CD4-positive, alpha-beta T cell treated with Interleukin-10 for 1 hour (primary cell): Measurements from ENCODE around the gene SAA1.
A peak's percentile ranks its signal among the peaks of the same experiment; 100 is the strongest.
"Not testable (repeated sequence)": the region's sequence is repeated elsewhere in the genome, so short reads cannot be mapped to it uniquely, and the experiment has no call there.

Experiments used
- DNase-seq: peaks from one replicate; pipeline ENCODE4 v3.0.0-alpha.2; 2020

Gene SAA1

GRCh38 chr11:18261721-18262120 is 4.3 kb upstream of the SAA1 start:
- no peak for DNase-seq

GRCh38 chr11:18262681-18263350 is 3.2 kb upstream of the SAA1 start:
- not testable (repeated sequence) for DNase-seq

- DNase-seq: no peak
Observed at GRCh38 chr11:18264035-18264434, 2.0 kb upstream of the SAA1 start.

GRCh38 chr11:18264677-18265555 is 1.1 kb upstream of the SAA1 start:
- no peak for DNase-seq

- DNase-seq: peak; percentile 11
Observed at GRCh38 chr11:18267335-18268133, 1.5 kb downstream of the SAA1 start.

- not testable (repeated sequence) for DNase-seq
Observed at GRCh38 chr11:18269252-18269651, 3.2 kb downstream of the SAA1 start.

GRCh38 chr11:18270102-18270501 is 4.0 kb downstream of the SAA1 start:
- no peak for DNase-seq

- DNase-seq: no peak
Observed at GRCh38 chr11:18271206-18271605, 5.1 kb downstream of the SAA1 start.

GRCh38 chr11:18277565-18278271 is 11.7 kb downstream of the SAA1 start:
- DNase-seq: no peak

- peak; percentile 14 for DNase-seq
Observed at GRCh38 chr11:18280438-18281045, 14.5 kb downstream of the SAA1 start.

GRCh38 chr11:18282626-18283025 is 16.6 kb downstream of the SAA1 start:
- DNase-seq: no peak

GRCh38 chr11:18285841-18286240 is 19.8 kb downstream of the SAA1 start:
- no peak for DNase-seq

GRCh38 chr11:18288911-18289310 is 22.8 kb downstream of the SAA1 start:
- DNase-seq: no peak

- DNase-seq: no peak
Observed at GRCh38 chr11:18294862-18295261, 28.8 kb downstream of the SAA1 start.

- DNase-seq: no peak
Observed at GRCh38 chr11:18295316-18295715, 29.3 kb downstream of the SAA1 start.

GRCh38 chr11:18299721-18300120 is 33.7 kb downstream of the SAA1 start:
- DNase-seq: no peak

GRCh38 chr11:18304745-18305144 is 38.7 kb downstream of the SAA1 start:
- no peak for DNase-seq

GRCh38 chr11:18307461-18308139 is 41.5 kb downstream of the SAA1 start:
- no peak for DNase-seq

GRCh38 chr11:18308242-18308641 is 42.2 kb downstream of the SAA1 start:
- DNase-seq: no peak

- DNase-seq: no peak
Observed at GRCh38 chr11:18309691-18310090, 43.6 kb downstream of the SAA1 start.

GRCh38 chr11:18310800-18311340 is 44.8 kb downstream of the SAA1 start:
- no peak for DNase-seq
